HEK293 (cell line): ENCODE results near the gene IGSF21.

Experiments used
- CTCF ChIA-PET: fragments of 350-600 bp; formaldehyde crosslinking; extraction: SDS; loops from one replicate; lab custom pipeline; 2021; ENCODE audit warnings: antibody characterized with exemption; lab: Yijun Ruan, JAX
- POLR2A ChIA-PET: fragments of 300-600 bp; formaldehyde crosslinking; extraction: SDS; loops from one replicate; lab custom pipeline; 2020; ENCODE audit warnings: antibody characterized with exemption, inconsistent platforms; lab: Yijun Ruan, JAX
- H3K27ac ChIP-seq: fragments of 200-500 bp; sonication (Bioruptor generic); 2 replicates; pipeline ENCODE4 v1.5.1; 2014; ENCODE audit warnings: low read depth, low read length, control low read depth, inconsistent platforms; ENCODE audit errors: extremely low read depth
- H3K36me3 ChIP-seq, 2 experiments: fragments of 200-500 bp in 1 of 2; sonication (Bioruptor generic) in 1 of 2; 1 replicate in 1 of 2; 2 replicates in 1 of 2; pipeline ENCODE4 v1.5.1; 2014 to 2017; ENCODE audit warnings: inconsistent platforms in 2 of 2, low read length in 2 of 2; ENCODE audit not compliant: control insufficient read depth in 2 of 2, insufficient read depth in 1 of 2
- H3K4me1 ChIP-seq: fragments of 200-500 bp; sonication (Bioruptor generic); 2 replicates; pipeline ENCODE4 v1.5.1; 2014; ENCODE audit warnings: mild to moderate bottlenecking, low read length, inconsistent platforms; ENCODE audit not compliant: control insufficient read depth, insufficient read depth
- H3K4me3 ChIP-seq: 2 replicates; pipeline ENCODE4 v1.5.1; 2011; ENCODE audit warnings: low read depth, mild to moderate bottlenecking, control low read depth, low read length, moderate library complexity
- H3K9me3 ChIP-seq: fragments of 200-500 bp; sonication (Bioruptor generic); 2 replicates; pipeline ENCODE4 v1.5.1; 2014; ENCODE audit warnings: low read depth, low read length, inconsistent platforms; ENCODE audit not compliant: control insufficient read depth, insufficient read depth
- BCL11B ChIP-seq: fragments of 450-650 bp; formaldehyde crosslinking; IDR thresholded peaks from 2 replicates; pipeline ENCODE4 v1.5.1; 2016; ENCODE audit warnings: low read depth, missing biosample characterization, missing genetic modification characterization
- HOXA7 ChIP-seq: sonication (generic); formaldehyde crosslinking; IDR thresholded peaks from 2 replicates; pipeline ENCODE4 v1.8.1; 2022; ENCODE audit warnings: missing genetic modification reagents, borderline replicate concordance
- KLF10 ChIP-seq: fragments of 450-650 bp; IDR thresholded peaks from 2 replicates; pipeline ENCODE4 v1.5.1; 2018; ENCODE audit warnings: missing biosample characterization, mild to moderate bottlenecking, missing genetic modification characterization
- ZNF175 ChIP-seq: fragments of 450-650 bp; formaldehyde crosslinking; IDR thresholded peaks from 2 replicates; pipeline ENCODE4 v1.5.1; 2016; ENCODE audit warnings: missing biosample characterization, missing genetic modification characterization
- ZNF214 ChIP-seq: fragments of 450-650 bp; formaldehyde crosslinking; IDR thresholded peaks from 2 replicates; pipeline ENCODE4 v1.5.1; 2017; ENCODE audit warnings: missing biosample characterization, mild to moderate bottlenecking, missing genetic modification characterization, borderline replicate concordance
- ZNF37A ChIP-seq: fragments of 450-650 bp; IDR thresholded peaks from 2 replicates; pipeline ENCODE4 v1.5.1; 2018; ENCODE audit warnings: missing biosample characterization, missing genetic modification characterization
- ZNF433 ChIP-seq: fragments of 450-650 bp; formaldehyde crosslinking; IDR thresholded peaks from 2 replicates; pipeline ENCODE4 v1.5.1; 2016; ENCODE audit warnings: missing biosample characterization, missing genetic modification characterization, low read depth
- ZNF561 ChIP-seq: fragments of 450-650 bp; IDR thresholded peaks from 2 replicates; pipeline ENCODE4 v1.5.1; 2018; ENCODE audit warnings: missing biosample characterization, missing genetic modification characterization, borderline replicate concordance
- ZNF596 ChIP-seq: fragments of 450-650 bp; IDR thresholded peaks from 2 replicates; pipeline ENCODE4 v1.5.0; 2018; ENCODE audit warnings: missing biosample characterization, mild to moderate bottlenecking, missing genetic modification characterization, moderate library complexity
- ZNF707 ChIP-seq: fragments of 450-650 bp; formaldehyde crosslinking; IDR thresholded peaks from 2 replicates; pipeline ENCODE4 v1.5.1; 2016; ENCODE audit warnings: missing biosample characterization, missing genetic modification characterization
- TF ChIP-seq, protein P1 (sequence below): fragments of 450-650 bp; formaldehyde crosslinking; IDR thresholded peaks from 2 replicates; pipeline ENCODE4 v1.5.1; 2016; ENCODE audit warnings: missing biosample characterization, missing genetic modification characterization
- TF ChIP-seq, protein P2 (sequence below): fragments of 450-650 bp; formaldehyde crosslinking; IDR thresholded peaks from 2 replicates; pipeline ENCODE4 v1.5.1; 2016; ENCODE audit warnings: missing biosample characterization, missing genetic modification characterization
- TF ChIP-seq, protein P3 (sequence below): fragments of 450-650 bp; formaldehyde crosslinking; conservative IDR thresholded peaks from 2 replicates; pipeline ENCODE4 v1.5.1; 2016; ENCODE audit warnings: low read depth, missing biosample characterization, missing genetic modification characterization
- TF ChIP-seq, protein P4 (sequence below): fragments of 450-650 bp; formaldehyde crosslinking; IDR thresholded peaks from 2 replicates; pipeline ENCODE4 v1.5.1; 2016; ENCODE audit warnings: missing biosample characterization, missing genetic modification characterization

IGSF21 gene

DNA sequence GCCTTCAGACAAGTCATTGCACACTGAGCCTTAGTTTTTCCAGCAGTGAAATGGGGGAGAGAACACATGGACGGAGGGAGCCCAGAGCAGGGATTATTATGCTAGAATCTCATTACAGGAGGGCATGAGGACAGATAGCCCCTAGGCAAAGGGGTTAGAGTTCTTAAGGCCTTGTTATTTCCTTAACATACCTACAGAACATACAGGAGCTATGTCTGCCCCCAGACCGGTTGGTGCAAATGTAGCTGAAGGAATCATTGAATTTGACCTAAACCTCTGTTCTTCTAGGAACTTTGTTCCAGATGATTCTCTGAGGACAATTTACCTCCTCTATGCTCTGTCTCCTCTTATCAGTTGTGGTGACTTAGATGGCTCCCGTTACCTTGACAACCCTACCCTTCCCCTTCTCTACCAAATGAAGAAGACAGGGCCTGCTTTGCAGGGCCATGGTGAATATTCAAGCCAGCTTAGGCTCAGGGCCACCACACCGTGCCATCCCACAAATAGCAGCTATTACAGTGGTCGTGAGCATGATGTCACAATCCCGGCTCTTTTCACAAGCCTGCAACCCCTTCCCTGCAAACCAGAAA lies 156.9 kb downstream of the IGSF21 start:
- Histone ChIP-seq H3K27ac (no peak overlapping the region), H3K36me3 (no peaks in the 10 kb centered on the region), H3K4me3 (no peak overlapping the region), H3K4me1 (no peaks in the 10 kb centered on the region), H3K9me3 (no peaks in the 10 kb centered on the region)
- CTCF ChIA-PET: no interaction called here
- POLR2A ChIA-PET: no interaction called here
- no peak for TF ChIP-seq ZNF596 (tag by site-specific recombination)

DNA sequence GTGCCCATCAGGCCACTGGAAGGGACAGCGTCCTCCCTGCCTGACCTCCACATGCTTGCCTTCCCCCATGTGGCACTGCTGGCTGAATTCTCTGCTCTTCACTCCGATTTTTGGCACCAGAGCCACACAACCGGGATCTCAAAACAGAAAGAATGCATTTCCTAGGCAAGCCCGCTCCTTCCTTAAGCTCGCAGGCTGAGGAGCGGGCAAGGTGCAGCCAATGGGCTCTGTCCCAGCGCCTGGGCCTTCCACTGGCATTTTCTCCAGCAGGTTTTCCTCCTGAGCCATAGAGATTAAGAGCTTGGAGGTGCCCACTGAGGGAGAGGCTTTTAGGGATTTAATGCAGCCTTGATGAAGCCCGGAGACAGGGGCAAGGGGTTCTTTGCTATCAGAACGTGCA lies 158.0 kb downstream of the IGSF21 start:
- POLR2A ChIA-PET: no interaction called here
- CTCF ChIA-PET: interaction anchor here (0.6 kb wide), 3 partner anchors 356 to 1396 kb away, joined by 3 to 5 read pairs (median 3); no protein-coding TSS in a partner anchor
- no peak overlapping the region for H3K27ac ChIP-seq
- H3K36me3 ChIP-seq: no peaks in the 10 kb centered on the region
- no peak overlapping the region for H3K4me3 ChIP-seq
- H3K4me1 ChIP-seq: no peaks in the 10 kb centered on the region
- TF ChIP-seq KLF10 (no peak), ZNF707 (tag by site-specific recombination) (no peak), HOXA7 (CRISPR knock-in tag) (no peak), ZNF433 (tag by site-specific recombination) (no peak), ZNF561 (tag by site-specific recombination) (no peak), ZNF175 (no peak), ZNF37A (tag by site-specific recombination) (no peak), ZNF214 (tag by site-specific recombination) (no peak), BCL11B (no peak)
- TF ChIP-seq, protein P1, sequence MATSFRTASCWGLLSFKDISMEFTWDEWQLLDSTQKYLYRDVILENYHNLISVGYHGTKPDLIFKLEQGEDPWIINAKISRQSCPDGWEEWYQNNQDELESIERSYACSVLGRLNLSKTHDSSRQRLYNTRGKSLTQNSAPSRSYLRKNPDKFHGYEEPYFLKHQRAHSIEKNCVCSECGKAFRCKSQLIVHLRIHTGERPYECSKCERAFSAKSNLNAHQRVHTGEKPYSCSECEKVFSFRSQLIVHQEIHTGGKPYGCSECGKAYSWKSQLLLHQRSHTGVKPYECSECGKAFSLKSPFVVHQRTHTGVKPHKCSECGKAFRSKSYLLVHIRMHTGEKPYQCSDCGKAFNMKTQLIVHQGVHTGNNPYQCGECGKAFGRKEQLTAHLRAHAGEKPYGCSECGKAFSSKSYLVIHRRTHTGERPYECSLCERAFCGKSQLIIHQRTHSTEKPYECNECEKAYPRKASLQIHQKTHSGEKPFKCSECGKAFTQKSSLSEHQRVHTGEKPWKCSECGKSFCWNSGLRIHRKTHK (tag by site-specific recombination): no peak
- TF ChIP-seq, protein P2, sequence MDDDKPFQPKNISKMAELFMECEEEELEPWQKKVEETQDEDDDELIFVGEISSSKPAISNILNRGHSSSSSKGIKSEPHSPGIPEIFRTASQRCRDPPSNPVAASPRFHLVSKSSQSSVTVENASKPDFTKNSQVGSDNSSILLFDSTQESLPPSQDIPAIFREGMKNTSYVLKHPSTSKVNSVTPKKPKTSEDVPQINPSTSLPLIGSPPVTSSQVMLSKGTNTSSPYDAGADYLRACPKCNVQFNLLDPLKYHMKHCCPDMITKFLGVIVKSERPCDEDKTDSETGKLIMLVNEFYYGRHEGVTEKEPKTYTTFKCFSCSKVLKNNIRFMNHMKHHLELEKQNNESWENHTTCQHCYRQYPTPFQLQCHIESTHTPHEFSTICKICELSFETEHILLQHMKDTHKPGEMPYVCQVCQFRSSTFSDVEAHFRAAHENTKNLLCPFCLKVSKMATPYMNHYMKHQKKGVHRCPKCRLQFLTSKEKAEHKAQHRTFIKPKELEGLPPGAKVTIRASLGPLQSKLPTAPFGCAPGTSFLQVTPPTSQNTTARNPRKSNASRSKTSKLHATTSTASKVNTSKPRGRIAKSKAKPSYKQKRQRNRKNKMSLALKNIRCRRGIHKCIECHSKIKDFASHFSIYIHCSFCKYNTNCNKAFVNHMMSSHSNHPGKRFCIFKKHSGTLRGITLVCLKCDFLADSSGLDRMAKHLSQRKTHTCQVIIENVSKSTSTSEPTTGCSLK (tag by site-specific recombination): no peak
- TF ChIP-seq, protein P3, sequence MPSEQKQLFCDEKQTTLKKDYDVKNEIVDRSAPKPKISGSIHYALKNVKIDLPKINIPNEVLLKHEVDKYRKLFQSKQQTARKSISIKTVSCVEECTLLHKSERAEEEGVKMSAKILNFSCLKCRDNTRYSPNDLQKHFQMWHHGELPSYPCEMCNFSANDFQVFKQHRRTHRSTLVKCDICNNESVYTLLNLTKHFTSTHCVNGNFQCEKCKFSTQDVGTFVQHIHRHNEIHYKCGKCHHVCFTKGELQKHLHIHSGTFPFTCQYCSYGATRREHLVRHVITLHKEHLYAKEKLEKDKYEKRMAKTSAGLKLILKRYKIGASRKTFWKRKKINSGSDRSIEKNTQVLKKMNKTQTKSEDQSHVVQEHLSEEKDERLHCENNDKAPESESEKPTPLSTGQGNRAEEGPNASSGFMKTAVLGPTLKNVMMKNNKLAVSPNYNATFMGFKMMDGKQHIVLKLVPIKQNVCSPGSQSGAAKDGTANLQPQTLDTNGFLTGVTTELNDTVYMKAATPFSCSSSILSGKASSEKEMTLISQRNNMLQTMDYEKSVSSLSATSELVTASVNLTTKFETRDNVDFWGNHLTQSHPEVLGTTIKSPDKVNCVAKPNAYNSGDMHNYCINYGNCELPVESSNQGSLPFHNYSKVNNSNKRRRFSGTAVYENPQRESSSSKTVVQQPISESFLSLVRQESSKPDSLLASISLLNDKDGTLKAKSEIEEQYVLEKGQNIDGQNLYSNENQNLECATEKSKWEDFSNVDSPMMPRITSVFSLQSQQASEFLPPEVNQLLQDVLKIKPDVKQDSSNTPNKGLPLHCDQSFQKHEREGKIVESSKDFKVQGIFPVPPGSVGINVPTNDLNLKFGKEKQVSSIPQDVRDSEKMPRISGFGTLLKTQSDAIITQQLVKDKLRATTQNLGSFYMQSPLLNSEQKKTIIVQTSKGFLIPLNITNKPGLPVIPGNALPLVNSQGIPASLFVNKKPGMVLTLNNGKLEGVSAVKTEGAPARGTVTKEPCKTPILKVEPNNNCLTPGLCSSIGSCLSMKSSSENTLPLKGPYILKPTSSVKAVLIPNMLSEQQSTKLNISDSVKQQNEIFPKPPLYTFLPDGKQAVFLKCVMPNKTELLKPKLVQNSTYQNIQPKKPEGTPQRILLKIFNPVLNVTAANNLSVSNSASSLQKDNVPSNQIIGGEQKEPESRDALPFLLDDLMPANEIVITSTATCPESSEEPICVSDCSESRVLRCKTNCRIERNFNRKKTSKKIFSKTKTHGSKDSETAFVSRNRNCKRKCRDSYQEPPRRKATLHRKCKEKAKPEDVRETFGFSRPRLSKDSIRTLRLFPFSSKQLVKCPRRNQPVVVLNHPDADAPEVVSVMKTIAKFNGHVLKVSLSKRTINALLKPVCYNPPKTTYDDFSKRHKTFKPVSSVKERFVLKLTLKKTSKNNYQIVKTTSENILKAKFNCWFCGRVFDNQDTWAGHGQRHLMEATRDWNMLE (tag by site-specific recombination): no peak
- TF ChIP-seq, protein P4, sequence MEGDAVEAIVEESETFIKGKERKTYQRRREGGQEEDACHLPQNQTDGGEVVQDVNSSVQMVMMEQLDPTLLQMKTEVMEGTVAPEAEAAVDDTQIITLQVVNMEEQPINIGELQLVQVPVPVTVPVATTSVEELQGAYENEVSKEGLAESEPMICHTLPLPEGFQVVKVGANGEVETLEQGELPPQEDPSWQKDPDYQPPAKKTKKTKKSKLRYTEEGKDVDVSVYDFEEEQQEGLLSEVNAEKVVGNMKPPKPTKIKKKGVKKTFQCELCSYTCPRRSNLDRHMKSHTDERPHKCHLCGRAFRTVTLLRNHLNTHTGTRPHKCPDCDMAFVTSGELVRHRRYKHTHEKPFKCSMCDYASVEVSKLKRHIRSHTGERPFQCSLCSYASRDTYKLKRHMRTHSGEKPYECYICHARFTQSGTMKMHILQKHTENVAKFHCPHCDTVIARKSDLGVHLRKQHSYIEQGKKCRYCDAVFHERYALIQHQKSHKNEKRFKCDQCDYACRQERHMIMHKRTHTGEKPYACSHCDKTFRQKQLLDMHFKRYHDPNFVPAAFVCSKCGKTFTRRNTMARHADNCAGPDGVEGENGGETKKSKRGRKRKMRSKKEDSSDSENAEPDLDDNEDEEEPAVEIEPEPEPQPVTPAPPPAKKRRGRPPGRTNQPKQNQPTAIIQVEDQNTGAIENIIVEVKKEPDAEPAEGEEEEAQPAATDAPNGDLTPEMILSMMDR (tag by site-specific recombination): no peak
- H3K9me3 ChIP-seq: no peaks in the 10 kb centered on the region
